ENCODE results near the gene ZNF785.
A peak's percentile ranks its signal among the peaks of the same experiment; 100 is the strongest.
"Not testable (repeated sequence)": the region's sequence is repeated elsewhere in the genome, so short reads cannot be mapped to it uniquely, and the experiment has no call there.

ZNF785 gene

GRCh38 chr16:30561089-30561816 is 24.2 kb downstream of the ZNF785 start:
- peak; percentile 17 for DNase-seq

- no peak for DNase-seq
These were observed 25.8 kb downstream of the ZNF785 start for GRCh38 chr16:30559690-30560089.

GRCh38 chr16:30558789-30559377 is 26.6 kb downstream of the ZNF785 start:
- no peak for DNase-seq

GRCh38 chr16:30557957-30558788 is 27.3 kb downstream of the ZNF785 start, which contains the start of gene ZNF764:
ZNF764 (minus strand) TSS chr16:30558374; CDS start chr16:30558182, 192 bp downstream.
- peak; percentile 97 for DNase-seq

- no peak for DNase-seq
These were observed 27.9 kb downstream of the ZNF785 start for GRCh38 chr16:30557707-30557956.

GRCh38 chr16:30556125-30556473 is 29.4 kb downstream of the ZNF785 start:
- DNase-seq, result no peak

DNA sequence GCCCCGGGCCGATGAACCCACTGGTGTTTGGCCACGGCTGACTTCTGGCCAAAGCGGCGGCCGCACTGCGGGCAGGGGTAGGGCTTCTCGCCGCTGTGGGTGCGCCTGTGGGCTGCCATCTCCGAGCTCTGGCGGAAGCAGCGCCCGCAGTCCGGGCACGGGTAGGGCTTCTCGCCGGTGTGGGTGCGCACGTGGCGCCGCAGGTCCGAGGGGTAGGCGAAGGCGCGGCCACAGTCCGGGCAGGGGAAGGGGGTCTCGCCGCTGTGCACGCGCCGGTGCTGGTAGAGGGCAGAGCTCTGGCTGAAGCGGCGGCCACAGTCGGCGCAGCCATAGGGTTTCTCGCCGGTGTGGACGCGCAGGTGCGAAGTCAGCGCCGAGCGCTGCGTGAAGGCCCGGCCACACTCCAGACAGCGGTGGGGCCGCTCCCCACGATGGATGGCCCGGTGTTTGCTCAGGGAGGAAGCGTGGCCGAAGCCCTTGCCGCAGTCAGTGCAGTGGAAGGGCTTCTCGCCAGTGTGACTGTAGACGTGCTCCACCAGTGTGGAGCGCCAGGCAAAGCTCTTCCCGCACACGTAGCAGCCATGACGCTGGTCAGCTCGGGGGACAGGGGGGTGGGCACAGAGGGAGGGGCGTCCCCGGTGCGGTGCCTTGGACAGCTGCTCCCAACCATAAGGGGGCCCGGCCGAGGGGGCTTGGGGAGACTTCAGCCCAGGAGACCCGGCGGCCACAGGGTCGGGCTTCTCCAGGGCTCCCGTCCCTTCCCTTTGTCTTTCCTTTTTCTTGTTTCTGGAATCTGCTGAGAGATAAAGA is 30.0 kb downstream of the ZNF785 start:
- DNase-seq, result no peak

GRCh38 chr16:30554557-30555314 is 30.8 kb downstream of the ZNF785 start:
- DNase-seq, result no peak

DNA sequence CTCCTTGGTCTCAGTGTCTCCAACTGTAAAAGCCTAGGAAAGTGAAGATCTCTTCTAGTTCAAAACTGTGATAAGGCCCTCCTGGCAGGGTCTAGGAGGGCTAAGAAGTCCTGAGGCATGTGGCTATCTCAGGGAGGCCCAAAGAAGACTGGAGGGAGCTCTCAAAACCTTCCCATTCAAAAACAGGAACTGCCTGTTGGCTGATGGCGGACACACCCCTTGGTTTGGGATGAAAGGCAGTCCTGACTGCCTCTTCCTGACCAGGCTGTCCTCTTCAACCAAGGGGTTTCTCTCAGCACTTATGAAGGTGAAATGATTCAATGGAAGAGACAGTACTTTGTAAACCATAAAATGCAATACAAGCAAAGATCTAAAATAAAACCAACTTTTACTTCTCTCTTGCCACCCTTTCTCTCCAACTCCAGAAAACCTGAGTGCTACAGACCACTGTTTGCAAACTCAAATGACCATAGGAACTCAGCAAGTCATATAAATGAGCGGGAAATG is 32.1 kb downstream of the ZNF785 start:
- no peak for DNase-seq

DNA sequence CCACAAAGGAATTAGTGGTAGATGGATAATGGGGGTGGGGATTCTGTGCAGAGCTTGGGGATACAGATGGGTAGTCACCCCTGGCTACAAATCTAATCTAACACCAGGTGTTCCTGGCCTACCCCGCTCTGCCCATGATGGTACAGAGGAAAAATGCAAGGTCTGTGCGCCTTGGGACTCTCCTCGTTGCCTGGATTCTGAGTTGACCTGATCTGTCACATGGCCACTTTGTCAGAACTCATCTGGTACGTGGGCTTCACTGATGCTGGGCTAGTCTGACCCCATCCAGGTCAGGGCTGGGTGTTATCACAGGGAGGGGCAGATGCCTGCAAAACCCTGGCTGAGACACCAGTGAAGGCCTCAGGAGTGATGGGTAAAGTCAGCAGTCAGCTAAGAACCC is 32.5 kb downstream of the ZNF785 start:
- DNase-seq, result no peak

- DNase-seq, result peak; percentile 69
These were observed 33.7 kb downstream of the ZNF785 start for GRCh38 chr16:30551781-30552180.

DNA sequence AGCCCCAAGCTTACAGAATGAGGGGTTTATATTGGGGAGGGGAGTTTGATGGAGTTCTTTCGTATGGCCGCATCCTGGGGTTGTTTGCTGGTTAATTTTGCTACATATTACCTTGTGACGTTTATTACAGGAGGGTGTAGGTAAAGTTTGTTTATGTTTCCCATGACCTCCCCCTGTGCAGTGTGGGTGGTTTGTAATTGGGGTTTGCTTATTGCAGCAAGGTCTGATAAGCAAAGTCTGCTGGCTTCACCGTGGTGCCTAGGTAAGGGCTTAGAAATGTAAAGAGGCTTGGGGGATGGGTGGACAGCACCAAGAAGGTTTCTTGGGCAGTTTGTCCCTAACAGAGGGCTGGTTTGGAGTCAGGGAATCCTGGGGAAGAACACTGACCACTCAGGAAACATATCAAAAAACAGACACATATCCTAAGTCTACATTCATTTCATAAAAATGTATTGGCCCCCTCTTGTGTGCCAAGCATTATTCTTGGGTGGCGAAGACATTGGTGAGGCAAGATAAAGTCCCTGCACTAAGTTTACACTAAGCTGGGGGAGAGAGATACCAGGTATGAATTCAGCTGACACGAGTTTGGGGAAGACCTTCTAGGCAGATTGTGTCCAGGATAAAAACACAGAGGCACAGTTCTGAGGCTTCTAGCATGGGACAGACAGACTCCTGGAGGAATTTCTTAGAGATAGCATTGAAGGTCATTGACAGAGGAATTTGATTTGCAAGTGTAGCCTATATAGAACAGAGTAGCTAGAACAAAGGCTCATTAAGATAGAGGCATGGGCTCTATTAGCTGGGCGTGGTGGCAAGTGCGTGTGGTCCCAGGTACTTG is 36.9 kb downstream of the ZNF785 start:
- DNase-seq, result no peak

DNA sequence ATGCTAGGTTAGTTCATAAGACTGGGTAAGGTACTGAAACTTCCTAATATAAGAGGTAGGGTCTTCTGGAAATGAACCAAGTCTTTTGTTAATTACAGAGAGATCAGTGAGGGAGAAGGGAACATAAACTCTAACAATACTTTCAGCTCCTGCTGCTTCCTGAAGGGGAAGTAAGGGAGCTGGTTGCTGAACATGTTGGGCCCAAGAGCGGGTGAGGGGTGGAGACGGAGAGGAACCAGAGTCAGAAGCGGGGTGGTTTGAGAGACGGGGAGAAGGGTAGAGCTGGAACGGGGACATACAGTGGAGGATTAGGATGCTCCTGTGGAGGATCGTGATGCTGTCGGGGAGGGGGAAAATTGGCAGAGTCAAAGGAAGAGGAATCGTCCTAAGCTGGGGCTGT is 39.4 kb downstream of the ZNF785 start:
- DNase-seq, result no peak

DNA sequence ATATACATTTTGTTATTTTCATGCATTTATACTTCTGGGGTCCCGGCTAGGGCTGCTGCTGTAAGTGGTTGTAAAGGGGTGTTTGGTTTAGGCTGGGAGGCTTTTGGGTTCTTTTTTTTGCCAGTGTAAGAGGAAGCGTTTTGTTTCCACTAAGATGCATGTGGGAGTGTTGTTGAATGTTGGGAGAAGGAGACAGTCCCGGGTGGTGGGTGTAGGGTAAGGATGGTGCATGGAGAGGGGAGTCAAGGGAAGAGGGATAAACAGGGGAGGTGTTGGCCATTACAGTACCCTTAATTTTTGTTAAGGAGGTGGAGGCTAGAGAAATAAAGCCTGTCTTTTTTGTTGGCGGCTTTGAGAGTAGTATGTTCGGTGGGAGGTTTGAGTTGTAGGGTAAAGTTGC is 42.4 kb downstream of the ZNF785 start:
- DNase-seq, result no peak

DNA sequence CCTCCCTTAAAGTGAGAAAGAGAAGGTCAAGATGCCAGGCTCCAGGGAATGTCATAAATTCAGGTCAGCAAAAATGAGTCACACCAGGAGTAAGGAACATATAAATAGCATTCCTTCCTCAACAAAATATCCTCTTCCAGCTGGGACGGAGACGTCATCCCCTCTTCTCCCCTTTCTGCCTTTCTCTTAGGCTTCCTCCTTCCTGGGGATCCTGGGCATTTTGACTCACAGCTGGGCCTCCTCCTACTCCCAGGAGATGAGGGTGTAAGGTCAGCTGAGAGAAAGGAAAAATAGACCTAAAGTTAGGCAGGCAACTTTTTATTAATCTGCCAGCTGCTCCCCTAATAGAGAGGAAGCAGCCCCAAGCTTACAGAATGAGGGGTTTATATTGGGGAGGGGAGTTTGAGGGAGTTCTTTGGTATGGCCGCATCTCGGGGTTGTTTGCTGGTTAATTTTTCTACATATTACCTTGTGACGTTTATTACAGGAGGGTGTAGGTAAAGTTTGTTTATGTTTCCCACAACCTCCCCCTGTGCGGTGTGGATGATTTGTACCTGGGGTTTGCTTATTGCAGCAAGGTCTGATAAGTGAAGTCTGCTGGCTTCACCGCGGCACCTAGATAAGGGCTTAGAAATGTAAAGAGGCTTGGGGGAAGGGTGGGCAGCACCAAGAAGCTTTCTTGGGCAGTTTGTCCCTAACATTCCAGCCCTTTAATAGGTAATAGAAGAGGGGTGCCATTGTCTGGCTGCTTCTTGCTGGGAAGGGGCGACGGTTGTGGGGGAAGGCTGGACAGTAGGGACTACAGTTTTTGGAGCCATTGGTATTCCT is 43.8 kb downstream of the ZNF785 start:
- DNase-seq, result no peak

- DNase-seq, result not testable (repeated sequence)
These were observed 44.5 kb downstream of the ZNF785 start for GRCh38 chr16:30540916-30541464.

DNA sequence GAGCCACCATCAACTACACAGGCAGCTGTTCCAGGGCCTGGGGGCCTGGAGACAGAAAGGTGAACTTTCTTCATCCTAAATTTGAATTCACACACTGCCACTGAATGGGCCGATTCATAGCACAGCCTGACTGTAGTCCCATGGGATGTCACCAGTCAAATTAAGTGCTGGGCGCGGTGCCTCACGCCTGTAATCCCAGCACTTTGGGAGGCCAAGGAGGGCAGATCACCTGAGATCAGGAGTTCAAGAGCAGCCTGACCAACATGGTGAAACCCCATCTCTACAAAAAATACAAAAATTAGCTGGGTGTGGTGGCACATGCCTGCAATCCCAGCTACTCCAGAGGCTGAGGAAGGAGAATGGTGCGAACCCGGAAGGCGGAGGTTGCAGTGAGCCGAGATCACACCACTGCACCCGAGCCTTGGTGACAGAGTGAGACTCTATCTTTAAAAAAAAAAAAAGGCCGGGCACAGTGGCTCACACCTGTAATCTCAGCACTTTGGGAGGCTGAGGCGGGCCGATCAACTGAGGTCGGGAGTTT is 45.4 kb downstream of the ZNF785 start:
- not testable (repeated sequence) for DNase-seq

- no peak for DNase-seq
These were observed 46.2 kb downstream of the ZNF785 start for GRCh38 chr16:30539000-30539964.
